Measurements from ENCODE around the gene DLL4.

The DLL4 gene

GRCh38 chr15:40982855-40983254, 53.7 kb downstream of the DLL4 start:
- H3K9me3 ChIP-seq = no peaks in the 10 kb centered on the region
- H3K36me3 ChIP-seq (replicated peaks) = peaks cover 98% of the 10 kb centered on the region
- in situ Hi-C loops (cut with MboI; ENCODE audit: low sequenced_read_pairs) = no loop called here
- no peak overlapping the region for H3K4me3 ChIP-seq
- no peaks in the 10 kb centered on the region for H3K4me1 ChIP-seq
- no peaks in the 10 kb centered on the region for H3K27me3 ChIP-seq (ENCODE audit: low read depth)
- no peak for DNase-seq (ENCODE audit: low spot score in 2 of 2)

DNA sequence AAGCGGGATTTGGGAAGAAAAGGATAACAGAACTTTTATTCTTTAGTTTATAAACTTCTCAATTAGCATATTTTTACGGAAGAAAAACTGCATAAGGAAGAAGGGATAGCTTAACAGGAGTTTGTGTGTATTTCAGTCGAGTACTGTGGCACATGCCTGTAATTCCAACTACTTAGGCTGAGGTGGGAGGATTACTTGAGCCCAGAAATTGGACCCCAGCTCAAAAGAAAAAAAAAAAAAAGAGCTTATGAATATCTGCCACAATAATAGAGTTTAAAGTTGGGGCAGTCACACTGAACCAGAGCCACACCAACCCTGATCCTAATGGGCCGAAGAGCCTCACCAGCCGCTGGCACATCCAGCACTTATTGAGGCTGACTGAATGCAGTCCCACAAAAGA, 55.3 kb downstream of the DLL4 start:
- Histone ChIP-seq H3K4me1 (no peaks in the 10 kb centered on the region), H3K4me3 (no peak overlapping the region), H3K9me3 (no peaks in the 10 kb centered on the region), H3K27me3 (ENCODE audit: low read depth) (no peaks in the 10 kb centered on the region), H3K36me3 (replicated peaks) (peaks cover 86% of the 10 kb centered on the region)
- no peak for DNase-seq (ENCODE audit: low spot score in 2 of 2)
- in situ Hi-C loops (cut with MboI; ENCODE audit: low sequenced_read_pairs) = no loop called here

- Histone ChIP-seq H3K36me3 (replicated peaks) (peaks cover 83% of the 10 kb centered on the region), H3K27me3 (ENCODE audit: low read depth) (no peaks in the 10 kb centered on the region), H3K4me3 (no peak overlapping the region), H3K9me3 (no peaks in the 10 kb centered on the region), H3K4me1 (no peaks in the 10 kb centered on the region)
- DNase-seq (ENCODE audit: low spot score in 2 of 2) = no peak
- in situ Hi-C loops (cut with MboI; ENCODE audit: low sequenced_read_pairs) = no loop called here
Measured at GRCh38 chr15:40984964-40985363, 55.8 kb downstream of the DLL4 start.

GRCh38 chr15:40985541-40986330, 56.6 kb downstream of the DLL4 start:
- DNase-seq (ENCODE audit: low spot score in 2 of 2) = no peak
- peaks cover 80% of the 10 kb centered on the region for H3K36me3 ChIP-seq (replicated peaks)
- no peaks in the 10 kb centered on the region for H3K9me3 ChIP-seq
- H3K4me1 ChIP-seq = no peaks in the 10 kb centered on the region
- in situ Hi-C loops (cut with MboI; ENCODE audit: low sequenced_read_pairs) = no loop called here
- H3K4me3 ChIP-seq = no peak overlapping the region
- no peaks in the 10 kb centered on the region for H3K27me3 ChIP-seq (ENCODE audit: low read depth)

- peaks cover 76% of the 10 kb centered on the region for H3K36me3 ChIP-seq (replicated peaks)
- no peak for DNase-seq (ENCODE audit: low spot score in 2 of 2)
- no peaks in the 10 kb centered on the region for H3K9me3 ChIP-seq
- peaks cover 9% of the 10 kb centered on the region for H3K4me1 ChIP-seq
- no peak overlapping the region for H3K4me3 ChIP-seq
- no peaks in the 10 kb centered on the region for H3K27me3 ChIP-seq (ENCODE audit: low read depth)
- in situ Hi-C loops (cut with MboI; ENCODE audit: low sequenced_read_pairs) = no loop called here
Measured at GRCh38 chr15:40986820-40987219, 57.7 kb downstream of the DLL4 start.

GRCh38 chr15:40988156-40988555, 59.0 kb downstream of the DLL4 start:
- Histone ChIP-seq H3K36me3 (replicated peaks) (peaks cover 63% of the 10 kb centered on the region), H3K27me3 (ENCODE audit: low read depth) (no peaks in the 10 kb centered on the region), H3K4me3 (no peak overlapping the region), H3K4me1 (peaks cover 22% of the 10 kb centered on the region), H3K9me3 (no peaks in the 10 kb centered on the region)
- DNase-seq (ENCODE audit: low spot score in 2 of 2) = no peak
- in situ Hi-C loops (cut with MboI; ENCODE audit: low sequenced_read_pairs) = no loop called here

Data from HAP-1 (cell line).